GM18526 (cell line): ENCODE measurements around the gene ZFHX3.

Experiments
- POLR2A ChIP-seq: IDR thresholded peaks from 3 replicates; pipeline ENCODE4 v1.6.1; 2011; ENCODE audit not compliant: insufficient read length; ENCODE audit errors: extremely low read depth

Gene ZFHX3

DNA sequence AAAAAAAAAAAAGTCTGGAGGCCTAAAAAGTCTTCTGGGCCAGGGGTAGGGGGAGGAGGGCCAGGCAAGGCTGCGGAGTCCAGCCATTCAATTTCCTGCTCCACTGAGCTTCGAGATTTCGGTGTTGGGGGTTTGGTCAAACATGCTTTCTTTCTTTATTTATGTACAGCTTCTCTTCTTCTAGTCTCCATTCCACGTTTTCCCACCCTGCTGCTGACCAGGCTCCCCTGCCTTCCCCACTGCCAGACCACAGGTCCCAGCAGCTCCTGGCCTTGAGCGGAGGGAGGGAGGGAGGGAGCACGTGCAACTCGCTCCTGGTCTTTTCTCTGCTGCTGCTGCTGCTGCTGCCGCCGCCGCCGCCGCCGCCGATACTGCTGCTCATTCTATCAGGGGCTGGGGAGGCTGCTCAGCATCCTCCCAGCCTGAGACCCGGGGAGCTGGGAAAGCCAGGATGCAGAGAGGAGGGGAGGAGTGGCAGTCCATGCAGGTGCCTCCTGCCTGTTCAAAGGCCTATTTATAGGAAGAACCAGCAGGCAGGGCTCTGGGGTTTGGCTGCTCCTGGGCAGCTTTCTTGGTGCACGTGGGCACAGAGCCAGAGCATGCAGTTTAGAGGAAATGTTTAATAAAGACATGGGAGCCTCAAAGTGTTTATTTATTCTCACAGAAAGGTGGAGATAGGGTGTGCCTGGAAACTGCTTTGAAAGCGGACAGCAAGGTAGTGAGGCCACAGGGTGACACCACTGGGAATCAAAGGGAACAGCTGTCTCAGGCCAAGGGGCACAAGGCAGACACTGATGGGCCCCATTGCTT lies 23.4 kb upstream of the ZFHX3 start:
- TF ChIP-seq POLR2A = no peak

- no peak for TF ChIP-seq POLR2A
Measured at GRCh38 chr16:73069581-73070262, 21.8 kb upstream of the ZFHX3 start.

GRCh38 chr16:73068541-73069401 lies 20.8 kb upstream of the ZFHX3 start:
- TF ChIP-seq POLR2A = no peak

GRCh38 chr16:73067671-73068540 lies 20.0 kb upstream of the ZFHX3 start:
- no peak for TF ChIP-seq POLR2A

DNA sequence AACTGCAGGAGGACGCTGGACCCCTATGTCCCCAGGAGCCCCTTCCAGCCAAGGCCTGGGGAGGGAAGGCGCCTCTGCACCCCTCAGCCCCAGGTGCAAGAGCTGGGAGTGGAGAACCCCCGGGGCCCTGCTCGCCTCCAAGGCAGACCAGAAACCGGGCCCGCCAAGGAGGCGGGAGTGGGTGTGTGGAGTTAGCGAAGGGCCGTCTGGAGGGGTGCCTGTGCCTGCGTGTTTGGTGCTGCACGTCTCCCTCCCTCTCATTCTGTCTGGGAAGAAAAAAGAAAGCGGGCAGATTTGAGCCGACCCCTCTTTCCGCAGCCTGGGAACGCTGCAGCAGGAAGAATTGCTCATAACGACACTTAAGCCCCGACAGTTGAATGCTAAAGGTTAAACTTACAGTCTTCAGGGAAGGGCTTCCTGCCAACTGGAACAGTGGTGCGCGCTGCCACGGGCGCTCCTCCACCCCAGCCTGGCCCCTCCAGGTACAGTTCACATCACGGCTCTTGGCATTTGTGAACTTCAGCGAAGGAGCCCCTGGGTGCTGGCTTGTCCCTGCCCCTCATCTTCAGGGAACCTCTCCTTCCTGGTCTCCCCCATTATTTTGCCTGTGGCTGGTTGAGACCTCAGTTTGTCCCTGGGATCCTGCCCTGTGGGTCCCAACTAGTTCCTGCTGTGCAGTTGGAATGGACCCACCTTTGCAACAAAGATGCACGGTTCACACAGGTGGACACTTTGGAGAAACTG lies 19.2 kb upstream of the ZFHX3 start:
- TF ChIP-seq POLR2A = no peak

DNA sequence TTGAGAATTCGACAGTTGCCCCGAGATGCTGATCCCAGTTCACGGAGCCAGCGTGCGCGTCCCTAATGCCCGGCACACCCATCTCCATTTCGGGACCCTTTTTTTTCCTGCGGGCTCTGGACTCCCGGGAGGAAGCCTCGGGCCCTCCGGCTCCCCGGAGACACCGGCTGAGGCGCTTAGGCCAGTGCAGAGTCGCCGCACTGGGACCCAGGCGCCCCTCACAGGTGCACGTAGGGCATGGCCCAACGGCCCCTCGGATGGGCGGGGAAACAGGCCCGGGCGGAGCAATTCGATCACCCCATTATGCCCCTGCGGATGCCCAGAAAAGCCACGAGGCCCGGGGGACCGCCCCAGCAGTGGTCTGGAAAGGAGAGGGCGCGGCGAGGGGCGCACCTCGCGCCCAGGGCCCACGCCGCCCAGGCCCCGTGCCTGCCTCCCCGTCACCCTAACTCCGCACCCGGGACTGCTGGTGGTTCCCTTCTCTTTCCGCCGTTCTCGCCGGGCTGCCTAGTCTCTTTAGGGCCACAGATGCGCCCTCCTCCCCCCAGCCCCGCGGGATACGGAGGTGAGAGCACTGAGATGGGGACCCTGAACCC lies 18.5 kb upstream of the ZFHX3 start:
- TF ChIP-seq POLR2A = no peak

GRCh38 chr16:73065632-73066330 lies 17.9 kb upstream of the ZFHX3 start:
- TF ChIP-seq POLR2A = no peak

DNA sequence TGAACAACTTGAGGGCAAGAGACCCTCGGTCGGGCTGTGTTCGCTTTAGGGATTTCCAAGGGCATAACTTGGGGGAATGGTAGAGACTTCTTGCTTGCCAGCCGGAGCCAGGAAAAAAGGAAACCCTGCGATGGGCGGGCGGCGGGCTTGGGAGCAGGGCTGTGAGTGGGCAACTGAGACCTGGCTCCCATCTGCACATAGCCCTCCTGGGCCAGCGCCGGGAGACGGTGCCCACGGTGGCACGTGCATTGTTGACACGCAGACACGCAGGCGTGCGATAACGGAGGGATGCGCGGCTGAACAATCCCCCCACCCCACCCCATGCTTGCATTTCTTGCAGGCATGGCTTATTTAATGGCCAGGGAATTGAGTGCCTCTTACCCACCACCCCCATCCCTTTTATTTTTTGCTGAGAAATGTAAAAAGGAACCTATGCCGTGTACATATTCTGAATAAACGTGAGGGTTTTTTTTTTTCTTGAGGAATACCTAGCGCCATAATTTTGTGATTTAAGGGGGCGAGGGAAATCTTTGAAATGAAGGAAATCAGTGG lies 17.1 kb upstream of the ZFHX3 start:
- no peak for TF ChIP-seq POLR2A

DNA sequence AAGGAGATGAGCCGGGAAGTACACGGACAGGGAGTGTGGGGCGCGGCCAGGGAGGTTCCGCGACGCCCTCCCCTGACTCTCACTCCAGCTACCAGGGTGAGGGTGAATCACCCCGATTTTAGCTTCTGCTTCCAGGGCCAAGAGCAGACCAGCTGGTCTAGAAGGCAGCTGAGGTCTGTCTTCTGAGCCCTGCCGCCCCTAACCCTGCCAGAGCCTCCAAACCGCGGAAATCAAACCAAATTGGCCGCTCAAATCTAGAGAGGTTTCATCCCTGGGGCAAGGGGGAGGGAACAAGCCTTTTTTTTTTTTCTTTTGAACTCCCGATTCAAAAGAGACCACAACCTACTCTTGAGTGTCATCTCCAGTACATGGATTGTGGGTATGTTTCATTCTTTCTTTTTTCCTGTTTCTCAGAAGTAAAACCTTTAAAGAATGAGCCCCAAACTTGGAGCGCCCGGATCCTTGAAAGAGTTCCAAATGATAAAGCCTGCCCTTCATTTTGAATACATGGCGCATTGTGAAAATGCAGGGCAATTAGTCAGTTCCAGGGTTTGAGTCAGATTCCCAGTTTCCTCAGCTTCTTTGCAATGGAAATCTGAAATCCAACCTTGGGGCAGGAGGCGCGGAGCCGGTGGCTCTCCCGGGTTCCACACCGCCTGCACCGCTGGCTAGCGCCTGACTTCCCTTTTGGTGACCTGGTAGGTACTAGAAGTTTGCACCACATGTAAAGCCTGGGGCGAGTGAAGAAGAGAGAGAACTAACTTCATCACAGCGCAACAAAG lies 16.5 kb upstream of the ZFHX3 start:
- TF ChIP-seq POLR2A = no peak

- no peak for TF ChIP-seq POLR2A
Measured at GRCh38 chr16:73063854-73064211, 15.9 kb upstream of the ZFHX3 start.

GRCh38 chr16:73062743-73063733 lies 15.1 kb upstream of the ZFHX3 start:
- TF ChIP-seq POLR2A = no peak
